GM13976 (cell line): ENCODE measurements around the gene C11orf16.

Experiments used
- DNase-seq: peaks from one replicate; pipeline ENCODE4 v3.0.0; 2012; ENCODE audit warnings: low spot score
- CTCF ChIP-seq: IDR thresholded peaks from 2 replicates; pipeline ENCODE4 v1.5.1; 2012; ENCODE audit warnings: borderline replicate concordance, mild to moderate bottlenecking; ENCODE audit not compliant: insufficient read depth; ENCODE audit errors: extremely low read depth, missing control alignments, control extremely low read depth
- in situ Hi-C: fragments of 300-500 bp; cut with MboI; formaldehyde crosslinking; loops from one replicate; pipeline ENCODE4 v1.12.0; 2022; ENCODE audit warnings: low sequenced_read_pairs, mixed read lengths, inconsistent platforms; ENCODE audit not compliant: unreplicated experiment

Gene C11orf16

DNA sequence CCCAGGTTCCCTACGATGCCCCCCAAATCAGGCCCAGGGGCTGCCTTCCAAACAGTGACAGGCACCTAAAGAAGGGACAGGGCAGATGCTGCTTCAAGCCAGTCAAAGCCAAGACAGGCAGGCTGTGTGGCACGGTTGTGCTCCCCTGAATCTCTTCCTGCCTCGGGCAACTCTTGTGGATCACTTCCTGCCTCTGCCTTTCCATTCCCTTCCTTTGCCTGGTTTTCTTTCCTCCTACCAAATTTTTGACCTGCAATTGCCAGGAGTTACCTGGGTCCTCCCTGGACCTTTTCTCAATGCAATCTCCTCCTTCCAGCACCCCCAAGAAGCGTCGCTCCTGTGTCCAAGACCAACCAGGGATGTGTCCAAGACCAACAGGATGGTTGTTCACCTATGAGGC, 5.5 kb downstream of the C11orf16 start:
- in situ Hi-C loops: no loop called here
- DNase-seq: no peak
- TF ChIP-seq CTCF: no peak

- in situ Hi-C loops: no loop called here
- no peak for DNase-seq
- no peak for TF ChIP-seq CTCF
These were observed 6.5 kb downstream of the C11orf16 start for GRCh38 chr11:8926236-8926635.

GRCh38 chr11:8925711-8926110, 7.0 kb downstream of the C11orf16 start:
- TF ChIP-seq CTCF: no peak
- DNase-seq: no peak
- in situ Hi-C loops: no loop called here

DNA sequence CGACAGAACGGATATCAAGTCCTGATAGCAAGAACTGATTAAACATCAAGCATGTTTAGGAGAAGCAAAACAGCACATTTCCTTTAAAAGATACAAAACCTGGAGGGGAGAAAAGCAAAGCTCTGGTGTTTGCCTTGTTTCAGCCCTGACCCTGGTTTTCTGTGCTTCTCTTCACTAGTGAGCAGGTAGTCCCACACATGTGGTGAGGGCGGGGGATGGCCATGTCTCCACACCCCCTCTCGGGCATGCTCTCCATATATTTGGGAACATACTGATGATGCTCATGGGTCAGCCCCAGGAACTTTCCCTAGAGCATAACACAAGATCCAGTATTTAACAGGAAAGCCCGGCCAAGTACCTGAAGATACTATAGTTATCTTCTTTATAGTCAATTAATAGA, 10.1 kb downstream of the C11orf16 start:
- no peak for DNase-seq
- in situ Hi-C loops: no loop called here

GRCh38 chr11:8917157-8917825, 15.5 kb downstream of the C11orf16 start:
- no peak for TF ChIP-seq CTCF
- in situ Hi-C loops: no loop called here
- no peak for DNase-seq

More for the DNA sequence above, 10.1 kb downstream of the C11orf16 start:
- TF ChIP-seq CTCF: no peak

GRCh38 chr11:8914661-8915018, 18.1 kb downstream of the C11orf16 start:
- TF ChIP-seq CTCF: no peak
- in situ Hi-C loops: no loop called here
- DNase-seq: no peak

DNA sequence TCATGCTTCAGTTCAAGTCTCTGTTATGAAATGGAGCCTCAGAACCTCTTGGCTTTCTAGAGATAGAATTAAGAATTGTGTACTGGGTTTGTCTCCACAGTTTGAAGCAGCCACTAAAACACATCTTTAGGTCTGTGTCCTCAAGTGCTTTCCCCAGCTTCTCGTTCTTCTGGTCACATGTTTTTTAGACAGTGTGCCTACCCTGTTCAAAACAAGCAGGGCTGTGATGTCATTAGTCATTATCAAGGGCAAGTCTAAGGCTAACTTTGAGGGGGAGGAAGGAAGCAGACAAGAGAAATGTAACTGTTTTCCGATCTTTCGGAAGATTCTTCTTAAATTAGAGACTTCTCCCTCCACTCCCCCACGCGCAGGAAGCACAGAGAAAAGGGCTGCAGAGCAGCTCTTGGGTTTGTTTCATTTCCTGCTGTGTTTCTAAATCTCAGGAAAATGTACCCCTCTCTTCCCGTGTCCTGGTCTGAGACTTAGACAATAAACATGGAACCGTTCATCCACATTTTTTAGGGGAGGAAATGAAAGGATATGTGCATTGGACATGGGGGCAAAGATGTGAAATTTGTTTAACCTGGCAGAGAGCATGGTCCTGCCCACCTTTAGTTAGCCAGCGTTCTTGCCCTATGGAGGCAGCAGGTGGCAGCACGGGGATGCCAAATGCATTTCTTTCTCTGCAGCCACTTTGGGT, 18.6 kb downstream of the C11orf16 start:
- TF ChIP-seq CTCF: peak; percentile 54
- in situ Hi-C loops: no loop called here
- peak; percentile 53 for DNase-seq
